Stimulated activated naive B cell treated with anti-CD40 and anti-IgM and Interleukin-4, amounts not matched to agents 10 μg/mL and 1 μg/mL and 100 μg/mL, for 72 hours (primary cell): ENCODE data around the gene WDR70.

Source experiments
- ATAC-seq, 2 donors: fragments of 150-1000 bp; cut with Tn5 transposase; replicated peaks; 2 replicates each; pipeline ENCODE4 v1.10.0; 2021; ENCODE audit warnings: moderate library complexity in 1 of 2
- DNase-seq: peaks from one replicate; pipeline ENCODE4 v3.0.0; 2021
- H3K27ac Mint-ChIP-seq: one replicate; pipeline ENCODE4 v1.8.0; 2022; ENCODE audit warnings: mild to moderate bottlenecking, mixed read lengths
- H3K27me3 Mint-ChIP-seq, 2 donors: one replicate each; pipeline ENCODE4 v1.8.0; 2022; ENCODE audit warnings: mixed read lengths in 2 of 2
- H3K36me3 Mint-ChIP-seq, 2 donors: one replicate each; pipeline ENCODE4 v1.8.0; 2022; ENCODE audit warnings: mixed read lengths in 2 of 2, mild to moderate bottlenecking in 1 of 2
- H3K4me1 Mint-ChIP-seq, 2 donors: one replicate each; pipeline ENCODE4 v1.8.0; 2022; ENCODE audit warnings: mixed read lengths in 2 of 2, mild to moderate bottlenecking in 1 of 2
- H3K4me3 Mint-ChIP-seq, 2 donors: one replicate each; pipeline ENCODE4 v1.8.0; 2022; ENCODE audit warnings: mild to moderate bottlenecking in 2 of 2, mixed read lengths in 2 of 2, moderate library complexity in 1 of 2
- H3K9me3 Mint-ChIP-seq, 2 donors: one replicate each; pipeline ENCODE4 v1.8.0; 2022; ENCODE audit warnings: mixed read lengths in 2 of 2, mild to moderate bottlenecking in 1 of 2

The WDR70 gene

DNA sequence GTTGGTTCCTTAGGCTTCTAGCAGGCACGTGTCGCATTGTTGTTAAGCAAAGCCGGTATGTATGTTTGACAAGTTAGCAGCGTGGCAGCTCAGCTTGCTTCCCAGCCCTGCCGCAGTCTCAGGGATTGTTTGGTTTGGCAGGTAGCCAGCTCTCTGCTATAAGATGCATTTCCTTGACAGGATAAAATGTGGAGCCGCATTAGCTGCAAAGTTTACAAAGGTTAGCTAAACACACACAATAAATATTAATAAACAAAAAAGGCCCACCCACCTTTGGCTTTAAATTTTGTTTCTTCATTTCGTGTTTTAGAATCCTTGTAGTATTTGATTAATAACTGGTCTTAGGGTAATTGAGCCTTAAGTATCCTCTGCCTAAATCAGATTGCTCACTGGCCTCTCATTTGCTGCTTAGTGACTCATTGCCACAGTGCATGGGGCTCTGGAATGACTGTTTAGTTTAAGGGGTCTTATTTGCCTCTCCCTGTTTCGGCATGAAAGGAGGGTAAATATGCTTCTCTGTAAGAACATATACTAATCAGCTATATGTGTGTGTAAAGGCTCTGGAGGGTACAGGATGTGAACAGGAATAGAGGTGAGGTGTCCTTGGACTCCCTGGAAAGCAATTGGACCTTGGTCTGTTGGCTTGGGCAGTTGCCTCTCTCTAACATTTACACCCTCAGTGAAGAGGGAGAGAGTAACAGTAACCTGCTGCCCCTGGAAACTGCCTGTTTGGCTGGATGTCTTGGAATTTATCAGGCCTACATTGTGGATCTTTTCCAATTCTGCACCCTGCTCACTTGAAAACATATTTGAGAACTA lies 338.7 kb downstream of the WDR70 start:
- Mint-ChIP-seq H3K27ac (no peak overlapping the region), H3K4me3 (no peak overlapping the region)

DNA sequence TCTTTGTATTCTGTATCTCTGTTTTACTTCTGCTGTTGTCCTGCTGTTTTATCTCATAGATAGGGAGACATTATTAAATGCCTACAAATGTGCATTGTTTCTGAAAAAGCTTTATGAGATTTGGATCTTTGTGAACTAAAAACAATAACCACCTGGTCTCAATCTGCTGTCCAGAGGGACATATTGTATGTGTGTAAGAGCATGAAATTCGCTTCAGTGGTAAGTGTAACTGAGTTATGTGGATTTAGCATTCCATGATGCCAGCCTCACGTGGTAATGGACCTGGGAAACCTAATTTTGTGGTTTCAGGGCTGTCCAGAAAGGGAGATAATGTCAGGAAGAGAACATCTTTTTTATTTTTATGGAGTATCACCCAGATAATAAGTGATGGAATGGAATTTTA lies 341.4 kb downstream of the WDR70 start:
- no peak overlapping the region for H3K27ac Mint-ChIP-seq
- peaks cover 18 to 44% of the 10 kb centered on the region in 2 donors for H3K36me3 Mint-ChIP-seq
- no peak for ATAC-seq
- H3K4me1 Mint-ChIP-seq, result peaks cover 2 to 5% of the 10 kb centered on the region in 2 donors
- DNase-seq, result no peak
- H3K9me3 Mint-ChIP-seq, result no peaks in the 10 kb centered on the region
- H3K4me3 Mint-ChIP-seq, result no peak overlapping the region
- H3K27me3 Mint-ChIP-seq, result no peaks in the 10 kb centered on the region

More for the DNA sequence above, 338.7 kb downstream of the WDR70 start:
- peaks cover 2 to 5% of the 10 kb centered on the region in 2 donors for H3K4me1 Mint-ChIP-seq
- peaks cover 19 to 45% of the 10 kb centered on the region in 2 donors for H3K36me3 Mint-ChIP-seq
- no peaks in the 10 kb centered on the region for H3K27me3 Mint-ChIP-seq
- DNase-seq, result no peak
- ATAC-seq, result no peak
- H3K9me3 Mint-ChIP-seq, result no peaks in the 10 kb centered on the region

DNA sequence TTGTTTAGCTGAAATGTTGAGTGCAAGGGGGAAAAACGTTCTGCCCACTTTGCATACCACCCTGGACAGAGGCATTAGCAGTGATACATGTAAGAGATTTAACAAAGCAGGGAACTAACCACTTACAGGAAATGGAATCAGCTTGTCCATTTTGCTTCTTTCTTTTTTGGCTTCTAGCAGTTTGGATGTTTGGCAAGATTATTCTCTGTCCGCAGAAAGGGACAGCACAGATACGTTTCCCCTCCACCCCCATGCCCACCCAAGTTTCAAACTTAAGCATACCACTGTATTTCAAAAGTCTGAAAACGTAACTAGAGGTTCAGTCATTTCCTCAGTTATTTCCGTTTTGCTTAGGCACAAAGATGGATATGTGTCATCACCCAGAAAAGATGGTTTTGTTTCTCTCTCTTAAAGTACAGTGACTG lies 342.3 kb downstream of the WDR70 start:
- H3K27me3 Mint-ChIP-seq, result no peaks in the 10 kb centered on the region
- peaks cover 2 to 5% of the 10 kb centered on the region in 2 donors for H3K4me1 Mint-ChIP-seq
- peaks cover 24 to 45% of the 10 kb centered on the region in 2 donors for H3K36me3 Mint-ChIP-seq
- H3K4me3 Mint-ChIP-seq, result no peak overlapping the region
- H3K27ac Mint-ChIP-seq, result no peak overlapping the region
- DNase-seq, result no peak
- ATAC-seq, result peak in 1 of 2 donors; percentile 22
- no peaks in the 10 kb centered on the region for H3K9me3 Mint-ChIP-seq

DNA sequence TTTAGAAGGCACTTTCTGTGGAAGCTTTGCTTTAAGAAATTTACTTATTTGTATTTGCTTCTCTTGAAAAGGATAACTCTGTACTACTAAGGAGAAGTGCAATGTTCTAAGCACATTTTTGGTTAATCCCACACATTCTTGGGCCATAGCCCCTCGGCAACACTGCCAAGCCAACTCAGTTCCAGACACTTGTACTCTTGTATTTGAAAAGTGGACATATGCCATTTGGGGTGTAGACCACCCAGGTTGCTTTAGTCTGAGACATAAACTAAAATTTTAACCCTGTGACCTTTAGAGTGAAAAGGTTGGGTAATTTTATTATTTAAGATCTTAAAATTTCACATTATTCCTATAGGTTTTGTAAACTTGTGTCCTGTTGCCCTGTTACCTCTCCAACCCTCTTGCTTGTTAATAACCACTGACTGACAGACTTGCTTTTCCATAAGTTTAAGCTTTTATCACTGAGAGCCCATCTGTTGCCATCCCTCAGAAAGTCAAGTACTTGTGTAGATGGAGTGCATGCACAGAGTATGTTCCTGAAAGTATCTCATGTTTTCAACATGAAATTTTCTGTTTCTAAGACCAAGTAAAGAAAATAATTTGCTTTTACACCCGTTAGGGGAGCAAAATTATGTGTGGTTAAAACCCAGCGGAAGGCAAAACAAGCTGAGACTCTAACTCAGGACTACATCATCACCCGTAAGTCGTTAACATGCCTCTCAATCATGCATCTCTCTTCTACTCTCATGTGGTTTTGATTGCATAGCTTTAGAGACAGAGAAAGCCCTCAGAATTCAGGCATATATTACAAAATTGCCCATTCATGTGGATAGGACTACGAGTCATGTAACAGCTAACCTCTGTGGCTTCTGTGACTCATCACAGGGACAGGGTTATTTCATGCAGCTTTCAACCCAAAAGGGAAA lies 343.4 kb downstream of the WDR70 start:
- H3K4me3 Mint-ChIP-seq, result no peak overlapping the region
- peaks cover 29 to 45% of the 10 kb centered on the region in 2 donors for H3K36me3 Mint-ChIP-seq
- no peaks in the 10 kb centered on the region for H3K27me3 Mint-ChIP-seq
- H3K4me1 Mint-ChIP-seq, result peaks cover 2 to 5% of the 10 kb centered on the region in 2 donors
- no peak overlapping the region for H3K27ac Mint-ChIP-seq
- H3K9me3 Mint-ChIP-seq, result no peaks in the 10 kb centered on the region
- ATAC-seq (peak; percentile 46 to 69), DNase-seq (no peak)

DNA sequence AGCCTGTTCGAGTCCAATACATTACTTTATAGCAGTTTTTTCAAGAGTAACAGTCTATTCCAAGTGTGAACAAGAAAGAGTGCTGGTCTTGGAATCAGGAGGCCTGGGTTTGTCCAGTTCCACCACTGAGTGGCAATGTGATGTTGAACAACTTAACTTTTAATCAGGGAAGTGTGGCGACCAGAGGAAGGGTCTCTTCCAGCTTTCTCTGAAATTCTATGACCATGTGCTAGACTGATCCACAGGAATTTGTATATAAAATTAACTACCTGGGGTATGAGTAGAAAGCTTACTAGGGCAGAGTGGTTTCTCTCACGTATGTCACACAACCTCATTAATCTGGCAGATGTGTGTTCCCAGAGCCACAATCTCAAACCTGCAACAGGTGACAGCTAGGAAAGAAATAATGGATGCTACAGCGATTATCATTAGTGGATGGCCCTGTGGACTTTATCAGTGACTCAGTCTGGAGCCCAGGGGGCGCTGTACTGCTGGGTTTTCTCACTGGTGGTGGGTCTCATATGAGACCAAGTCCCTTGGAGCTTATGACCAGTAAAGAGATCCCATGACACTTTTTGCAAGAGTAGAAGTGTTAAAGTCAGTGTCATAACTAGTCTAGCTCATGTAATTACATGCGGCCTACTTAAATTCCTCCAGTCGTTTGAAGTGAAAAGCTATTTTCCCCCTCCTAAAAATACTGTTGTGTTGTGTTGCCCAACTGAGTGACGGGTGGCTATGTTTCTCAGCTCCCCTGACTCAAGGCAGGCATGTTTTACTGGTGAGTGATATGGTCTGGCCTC lies 344.2 kb downstream of the WDR70 start:
- Mint-ChIP-seq H3K4me1 (peaks cover 2 to 5% of the 10 kb centered on the region in 2 donors), H3K9me3 (no peaks in the 10 kb centered on the region), H3K36me3 (peaks cover 29 to 47% of the 10 kb centered on the region in 2 donors), H3K27me3 (no peaks in the 10 kb centered on the region), H3K27ac (no peak overlapping the region), H3K4me3 (no peak overlapping the region)
- no peak for ATAC-seq
- no peak for DNase-seq

DNA sequence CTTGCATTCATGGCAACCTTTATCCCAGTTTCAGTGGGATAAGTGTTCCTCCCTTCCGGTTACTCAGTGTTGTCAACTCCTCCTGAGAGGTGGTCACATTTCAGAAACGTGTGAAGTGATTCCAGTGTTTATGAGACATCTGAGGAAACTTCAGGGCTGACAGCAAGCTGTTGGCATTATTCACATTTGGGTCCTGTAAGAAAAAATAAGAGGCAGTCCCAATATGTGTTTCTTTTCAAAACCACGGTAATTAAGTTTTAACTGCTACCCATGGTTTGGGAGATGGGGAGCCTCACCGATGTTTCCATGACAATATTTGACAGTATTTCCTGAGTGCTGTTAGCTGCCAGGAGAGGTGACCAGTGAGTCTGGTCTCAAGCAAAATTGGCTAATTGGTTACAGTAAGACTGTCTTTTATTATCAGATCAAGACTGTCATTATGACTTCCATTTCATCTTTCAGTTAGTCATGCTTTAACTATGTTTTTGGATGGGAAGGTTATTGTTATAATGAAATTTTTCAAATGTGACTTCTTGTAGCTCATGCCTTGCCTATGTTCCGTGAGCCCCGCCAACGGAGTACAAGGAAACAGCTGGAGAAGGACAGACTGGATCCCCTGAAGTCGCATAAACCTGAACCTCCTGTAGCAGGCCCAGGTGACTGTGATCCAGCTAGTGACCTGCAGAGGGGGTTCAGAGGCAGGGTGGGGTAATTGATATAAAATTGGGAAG lies 345.4 kb downstream of the WDR70 start:
- no peak overlapping the region for H3K27ac Mint-ChIP-seq
- H3K4me1 Mint-ChIP-seq, result peaks cover 2 to 5% of the 10 kb centered on the region in 2 donors
- DNase-seq (no peak), ATAC-seq (no peak)
- no peaks in the 10 kb centered on the region for H3K9me3 Mint-ChIP-seq
- H3K4me3 Mint-ChIP-seq, result no peak overlapping the region
- H3K36me3 Mint-ChIP-seq, result peaks cover 36 to 55% of the 10 kb centered on the region in 2 donors
- H3K27me3 Mint-ChIP-seq, result no peaks in the 10 kb centered on the region

DNA sequence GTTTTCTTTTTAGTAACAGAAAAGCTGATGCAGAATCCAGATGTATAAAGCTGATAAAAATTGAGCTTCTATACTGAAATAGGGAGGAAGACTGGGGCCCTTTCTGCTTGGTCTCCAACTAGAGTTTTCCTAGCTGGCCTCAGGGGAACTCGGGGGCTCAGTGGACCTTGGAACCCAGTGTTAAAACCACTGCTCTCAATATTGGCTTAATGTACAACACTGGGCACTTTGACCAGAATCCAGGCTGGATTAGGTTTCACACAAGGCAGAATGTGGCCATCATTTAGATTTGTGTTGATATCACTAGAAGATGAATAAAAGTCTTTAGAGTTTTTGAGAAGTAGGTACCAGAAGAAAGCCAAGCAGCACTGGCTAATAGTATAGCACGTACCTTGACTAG lies 346.1 kb downstream of the WDR70 start:
- peaks cover 2 to 5% of the 10 kb centered on the region in 2 donors for H3K4me1 Mint-ChIP-seq
- peaks cover 39 to 55% of the 10 kb centered on the region in 2 donors for H3K36me3 Mint-ChIP-seq
- no peaks in the 10 kb centered on the region for H3K27me3 Mint-ChIP-seq
- no peak overlapping the region for H3K4me3 Mint-ChIP-seq
- ATAC-seq (no peak), DNase-seq (no peak)
- no peak overlapping the region for H3K27ac Mint-ChIP-seq
- no peaks in the 10 kb centered on the region for H3K9me3 Mint-ChIP-seq

DNA sequence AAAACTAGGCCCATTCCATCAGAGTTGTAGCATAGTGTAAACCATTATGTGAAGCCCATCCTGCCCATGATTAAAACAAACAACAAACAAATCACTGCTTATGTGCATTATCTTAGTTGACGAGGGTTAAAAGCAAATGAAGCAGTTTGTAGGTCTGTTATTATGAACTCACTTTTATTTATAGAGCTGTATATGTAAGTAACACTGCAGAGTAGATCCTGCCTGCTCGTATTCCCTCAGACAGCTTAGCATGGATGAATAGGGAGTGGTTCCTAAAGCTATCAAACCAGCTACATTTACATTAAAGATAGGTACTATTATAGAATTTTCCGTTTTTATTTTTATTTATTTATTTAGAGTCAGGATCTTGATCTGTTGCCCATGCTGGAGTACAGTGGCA lies 348.1 kb downstream of the WDR70 start:
- Mint-ChIP-seq H3K4me1 (peaks cover 2 to 5% of the 10 kb centered on the region in 2 donors), H3K36me3 (peaks cover 38 to 49% of the 10 kb centered on the region in 2 donors), H3K9me3 (no peaks in the 10 kb centered on the region), H3K4me3 (no peak overlapping the region), H3K27me3 (no peaks in the 10 kb centered on the region), H3K27ac (no peak overlapping the region)
- no peak for DNase-seq
- ATAC-seq, result no peak

DNA sequence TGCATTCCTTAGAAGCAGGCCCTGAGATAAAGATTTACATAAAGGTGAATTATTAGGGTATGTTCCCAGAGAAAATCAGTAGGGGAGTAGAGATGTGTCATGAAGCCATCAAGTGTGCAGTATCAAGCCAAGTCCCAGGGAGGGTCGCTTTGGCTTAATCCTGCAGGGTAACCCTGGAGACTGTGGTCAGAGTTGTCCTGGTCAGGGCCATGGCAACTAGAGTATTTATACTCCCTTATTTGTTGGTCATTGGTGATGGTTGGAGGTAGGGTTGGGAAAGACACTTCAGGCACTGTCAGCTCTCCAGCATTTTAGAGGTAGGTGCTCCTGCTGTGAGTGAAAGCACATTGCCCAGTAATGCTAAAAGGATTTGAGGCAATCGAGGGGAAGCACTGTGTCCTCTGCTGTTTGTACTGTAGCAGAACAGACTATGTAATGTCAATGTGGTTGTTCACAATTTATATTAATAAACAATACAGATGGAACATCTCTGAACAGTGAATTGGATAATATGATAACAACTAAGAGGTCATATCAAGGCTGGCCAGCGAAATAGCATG lies 351.9 kb downstream of the WDR70 start:
- H3K36me3 Mint-ChIP-seq, result peaks cover 28 to 50% of the 10 kb centered on the region in 2 donors

DNA sequence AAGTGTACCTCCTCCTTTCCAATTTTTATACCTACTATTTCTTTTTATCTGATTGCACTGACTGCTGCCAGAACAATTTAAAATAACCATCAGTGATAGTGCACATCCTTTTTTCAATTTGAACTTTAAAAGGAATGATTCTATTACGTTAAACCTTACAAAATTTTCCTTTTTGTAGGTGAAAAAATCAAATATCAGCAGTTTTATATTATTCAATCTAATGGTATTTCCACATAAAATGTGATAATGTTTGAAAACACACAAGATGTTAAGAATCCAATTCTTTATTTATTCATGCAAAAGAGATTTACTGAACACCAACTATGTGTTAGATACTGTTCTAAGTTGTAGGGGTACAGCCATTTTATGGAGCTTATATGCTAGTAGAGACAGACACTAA lies 355.0 kb downstream of the WDR70 start:
- H3K27ac Mint-ChIP-seq, result no peak overlapping the region
- DNase-seq (no peak), ATAC-seq (no peak)
- no peak overlapping the region for H3K4me3 Mint-ChIP-seq
- H3K27me3 Mint-ChIP-seq, result no peaks in the 10 kb centered on the region
- peaks cover 18 to 44% of the 10 kb centered on the region in 2 donors for H3K36me3 Mint-ChIP-seq
- no peaks in the 10 kb centered on the region for H3K4me1 Mint-ChIP-seq
- no peaks in the 10 kb centered on the region for H3K9me3 Mint-ChIP-seq

More for the DNA sequence above, 351.9 kb downstream of the WDR70 start:
- Mint-ChIP-seq H3K9me3 (no peaks in the 10 kb centered on the region), H3K27me3 (no peaks in the 10 kb centered on the region), H3K27ac (no peak overlapping the region), H3K4me1 (no peaks in the 10 kb centered on the region), H3K4me3 (no peak overlapping the region)
- ATAC-seq, result no peak
- no peak for DNase-seq

DNA sequence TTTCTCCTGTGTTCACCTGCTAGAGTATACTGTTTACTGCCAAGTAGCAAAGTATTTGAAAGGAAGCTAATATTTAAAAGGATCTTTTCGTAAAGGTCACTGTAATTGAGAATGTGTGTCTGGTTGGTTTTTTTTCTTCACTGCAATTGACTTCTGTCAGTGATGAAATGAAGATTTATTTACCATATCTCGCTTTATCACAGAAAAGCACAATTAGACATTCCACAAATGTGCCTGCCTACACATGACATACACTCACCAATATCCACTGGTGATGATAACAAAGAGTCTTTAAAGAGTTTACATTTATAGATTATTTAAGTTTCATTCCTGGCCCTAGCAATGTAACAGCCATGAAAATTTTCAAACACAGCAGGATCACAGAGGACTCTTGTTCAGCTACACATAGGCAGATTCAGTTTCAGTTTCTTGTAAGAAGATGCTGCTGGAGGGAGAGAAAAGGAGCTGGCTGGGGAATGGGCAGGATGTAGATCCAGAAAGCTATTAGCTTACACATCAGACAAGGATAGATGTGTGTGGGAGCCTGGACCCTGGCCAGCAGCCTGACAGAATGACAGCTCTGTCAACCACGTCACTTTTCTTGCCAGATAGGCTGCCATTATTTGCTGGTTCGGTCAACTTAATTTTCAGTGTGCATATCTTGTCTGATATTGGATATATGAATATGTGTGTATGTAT lies 356.7 kb downstream of the WDR70 start:
- Mint-ChIP-seq H3K4me1 (no peaks in the 10 kb centered on the region), H3K9me3 (no peaks in the 10 kb centered on the region), H3K27me3 (no peaks in the 10 kb centered on the region), H3K36me3 (peaks cover 16 to 46% of the 10 kb centered on the region in 2 donors), H3K4me3 (no peak overlapping the region), H3K27ac (no peak overlapping the region)
- DNase-seq (no peak), ATAC-seq (no peak)

DNA sequence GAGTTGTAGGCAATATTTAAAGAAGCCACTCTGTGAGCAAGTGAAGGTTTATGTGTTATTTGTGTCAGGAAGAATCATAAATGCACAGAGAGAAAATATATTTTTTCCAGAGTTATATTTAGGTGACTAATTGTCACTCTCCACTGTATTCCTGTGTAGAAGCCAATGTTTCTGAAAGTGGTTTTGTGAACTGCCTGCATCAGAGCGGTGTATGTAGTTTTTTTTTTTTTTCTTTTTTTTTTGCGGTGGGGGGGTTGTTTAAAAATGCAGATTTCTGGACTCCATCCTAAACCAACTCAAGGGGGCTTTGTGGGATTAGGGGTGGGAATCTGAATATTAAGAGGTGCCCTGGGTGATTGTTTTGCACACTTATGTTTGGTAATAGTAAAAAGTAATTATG lies 357.3 kb downstream of the WDR70 start:
- ATAC-seq, result no peak

More for the DNA sequence above, 357.3 kb downstream of the WDR70 start:
- H3K36me3 Mint-ChIP-seq, result peaks cover 14 to 45% of the 10 kb centered on the region in 2 donors
- H3K4me3 Mint-ChIP-seq, result no peak overlapping the region
- no peak overlapping the region for H3K27ac Mint-ChIP-seq
- no peaks in the 10 kb centered on the region for H3K27me3 Mint-ChIP-seq
- no peak for DNase-seq
- H3K4me1 Mint-ChIP-seq, result no peaks in the 10 kb centered on the region
- H3K9me3 Mint-ChIP-seq, result no peaks in the 10 kb centered on the region
